A673 (cell line): Measurements from ENCODE around the gene UBAP1L. TPM values are rescaled to one million over a fixed set of nuclear protein-coding genes. Genes with fewer than 3 reads are reported as not detected.

Experiments
- BruUV-seq: library from RNA; stranded (reverse); fragments of 400-500 nt; replicated peaks from 2 replicates; lab custom pipeline; 2021; lab: Mats Ljungman, UMichigan
- CTCF ChIA-PET: fragments of 300-600 bp; sonication (Branson Sonifier 250); formaldehyde crosslinking; loops from one replicate; lab custom pipeline; 2022; ENCODE audit warnings: antibody characterized with exemption; lab: Charles Lee
- POLR2A ChIA-PET: fragments of 300-600 bp; sonication (Branson Sonifier 250); formaldehyde crosslinking; loops from one replicate; lab custom pipeline; 2022; ENCODE audit warnings: antibody characterized with exemption; ENCODE audit not compliant: low non-redundant PET; lab: Charles Lee
- DNase-seq: peaks from one replicate; pipeline ENCODE4 v3.0.0-alpha.2; 2015; ENCODE audit warnings: low spot score
- H3K27ac ChIP-seq: fragments of 200-600 bp; sonication (generic); 2 replicates; pipeline ENCODE4 v1.5.1; 2016; ENCODE audit warnings: mixed run types, low read depth, mild to moderate bottlenecking, mixed read lengths, antibody characterized with exemption, low read length; ENCODE audit not compliant: poor library complexity, severe bottlenecking
- H3K27me3 ChIP-seq: fragments of 200-600 bp; sonication (generic); replicated peaks from 2 replicates; pipeline ENCODE4 v1.6.1; 2017; ENCODE audit warnings: mixed run types, low read depth, mild to moderate bottlenecking, mixed read lengths, antibody characterized with exemption, low read length; ENCODE audit not compliant: insufficient read depth, poor library complexity
- H3K36me3 ChIP-seq: fragments of 200-600 bp; sonication (generic); 2 replicates; pipeline ENCODE4 v1.6.1; 2016; ENCODE audit warnings: mixed run types, mild to moderate bottlenecking, mixed read lengths, antibody characterized with exemption, low read length; ENCODE audit not compliant: insufficient read depth, poor library complexity, severe bottlenecking
- H3K4me1 ChIP-seq: fragments of 200-600 bp; sonication (generic); 2 replicates; pipeline ENCODE4 v1.6.1; 2017; ENCODE audit warnings: mixed run types, mild to moderate bottlenecking, mixed read lengths, antibody characterized with exemption, low read length; ENCODE audit not compliant: insufficient read depth, poor library complexity, severe bottlenecking
- H3K4me3 ChIP-seq: fragments of 200-600 bp; sonication (generic); 2 replicates; pipeline ENCODE4 v1.5.1; 2016; ENCODE audit warnings: low read depth, mixed run types, mild to moderate bottlenecking, mixed read lengths, low read length; ENCODE audit not compliant: poor library complexity, severe bottlenecking
- H3K9me3 ChIP-seq: fragments of 200-600 bp; sonication (generic); 2 replicates; pipeline ENCODE4 v1.6.1; 2016; ENCODE audit warnings: mixed run types, low read depth, mild to moderate bottlenecking, mixed read lengths, antibody characterized with exemption, low read length; ENCODE audit not compliant: poor library complexity, severe bottlenecking
- EZH2 ChIP-seq: fragments of 200-600 bp; sonication (generic); IDR thresholded peaks from 2 replicates; pipeline ENCODE4 v1.6.1; 2017; ENCODE audit warnings: borderline replicate concordance, low read depth, mild to moderate bottlenecking, mixed read lengths, antibody characterized with exemption, low read length; ENCODE audit not compliant: poor library complexity, severe bottlenecking
- intact Hi-C: fragments of 100-400 bp; cut with micrococcal nuclease; formaldehyde crosslinking; loops from one replicate; pipeline ENCODE4 v1.10.0; 2022; ENCODE audit not compliant: unreplicated experiment
- total RNA-seq: library from RNA; stranded (reverse); gene quantifications from 2 replicates; pipeline ENCODE4 v1.2.3, GENCODE V29; 2021
- TF ChIP-seq, protein P1 (sequence below): fragments of 300-800, 200-600 bp; sonication (generic); conservative IDR thresholded peaks from 2 replicates; pipeline ENCODE4 v1.5.1; 2017; ENCODE audit warnings: low read depth, mild to moderate bottlenecking, antibody characterized with exemption, low read length, moderate library complexity, mixed read lengths

Gene UBAP1L
- total RNA-seq, 1 experiment from 2014 or later: 3.9 TPM

GRCh38 chr15:65060641-65061397, 54.2 kb downstream of the UBAP1L start:
- H3K27ac ChIP-seq: no peak overlapping the region
- H3K36me3 ChIP-seq: no peaks in the 10 kb centered on the region
- intact Hi-C loops: no loop called here
- no TSS peak for BruUV-seq
- no peaks in the 10 kb centered on the region for H3K9me3 ChIP-seq
- no peak overlapping the region for H3K4me3 ChIP-seq
- H3K4me1 ChIP-seq: no peaks in the 10 kb centered on the region
- ChIA-PET POLR2A (no interaction called here), CTCF (no interaction called here)
- no peaks in the 10 kb centered on the region for H3K27me3 ChIP-seq
- no peak for TF ChIP-seq EZH2
- TF ChIP-seq, protein P1, sequence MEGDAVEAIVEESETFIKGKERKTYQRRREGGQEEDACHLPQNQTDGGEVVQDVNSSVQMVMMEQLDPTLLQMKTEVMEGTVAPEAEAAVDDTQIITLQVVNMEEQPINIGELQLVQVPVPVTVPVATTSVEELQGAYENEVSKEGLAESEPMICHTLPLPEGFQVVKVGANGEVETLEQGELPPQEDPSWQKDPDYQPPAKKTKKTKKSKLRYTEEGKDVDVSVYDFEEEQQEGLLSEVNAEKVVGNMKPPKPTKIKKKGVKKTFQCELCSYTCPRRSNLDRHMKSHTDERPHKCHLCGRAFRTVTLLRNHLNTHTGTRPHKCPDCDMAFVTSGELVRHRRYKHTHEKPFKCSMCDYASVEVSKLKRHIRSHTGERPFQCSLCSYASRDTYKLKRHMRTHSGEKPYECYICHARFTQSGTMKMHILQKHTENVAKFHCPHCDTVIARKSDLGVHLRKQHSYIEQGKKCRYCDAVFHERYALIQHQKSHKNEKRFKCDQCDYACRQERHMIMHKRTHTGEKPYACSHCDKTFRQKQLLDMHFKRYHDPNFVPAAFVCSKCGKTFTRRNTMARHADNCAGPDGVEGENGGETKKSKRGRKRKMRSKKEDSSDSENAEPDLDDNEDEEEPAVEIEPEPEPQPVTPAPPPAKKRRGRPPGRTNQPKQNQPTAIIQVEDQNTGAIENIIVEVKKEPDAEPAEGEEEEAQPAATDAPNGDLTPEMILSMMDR: no peak
- DNase-seq: no peak

GRCh38 chr15:65059931-65060596, 54.9 kb downstream of the UBAP1L start:
- no TSS peak for BruUV-seq
- no peaks in the 10 kb centered on the region for H3K4me1 ChIP-seq
- H3K27me3 ChIP-seq: no peaks in the 10 kb centered on the region
- POLR2A ChIA-PET: interaction anchor here (0.8 kb wide), 1 partner anchor 29 kb away, joined by 3 read pairs; no protein-coding TSS in a partner anchor
- TF ChIP-seq, protein P1: no peak
- no peak for TF ChIP-seq EZH2
- no peaks in the 10 kb centered on the region for H3K36me3 ChIP-seq
- intact Hi-C loops: no loop called here
- CTCF ChIA-PET: no interaction called here
- H3K4me3 ChIP-seq: no peak overlapping the region
- H3K9me3 ChIP-seq: no peaks in the 10 kb centered on the region
- DNase-seq: no peak
- no peak overlapping the region for H3K27ac ChIP-seq

DNA sequence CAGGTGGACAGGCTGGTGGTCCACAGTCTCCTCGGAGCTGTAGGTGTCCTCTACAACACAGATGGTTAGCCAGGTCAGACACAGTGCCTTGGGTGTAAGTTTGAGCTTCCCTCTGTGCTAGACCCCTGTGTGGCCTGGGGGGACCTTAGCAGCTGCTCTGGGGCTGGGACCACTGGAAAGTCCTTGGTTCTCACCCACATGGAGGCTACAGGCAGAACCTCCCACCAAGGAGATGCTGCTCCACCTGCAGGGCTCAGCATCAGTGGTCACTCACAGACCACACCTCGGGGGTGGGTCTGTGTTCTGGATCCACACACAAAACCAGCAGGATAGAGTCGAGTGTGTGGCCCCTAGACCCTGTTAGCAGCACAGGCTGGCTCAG, 55.6 kb downstream of the UBAP1L start:
- CTCF ChIA-PET: no interaction called here

More for the DNA sequence above, 55.6 kb downstream of the UBAP1L start:
- intact Hi-C loops: no loop called here
- DNase-seq: no peak
- TF ChIP-seq EZH2: no peak
- TF ChIP-seq, protein P1: no peak
- Histone ChIP-seq H3K4me3 (no peak overlapping the region), H3K9me3 (no peaks in the 10 kb centered on the region), H3K27me3 (no peaks in the 10 kb centered on the region), H3K27ac (no peak overlapping the region), H3K36me3 (no peaks in the 10 kb centered on the region), H3K4me1 (no peaks in the 10 kb centered on the region)
- BruUV-seq: no TSS peak
- POLR2A ChIA-PET: interaction anchor here (0.8 kb wide), 1 partner anchor 28 kb away, joined by 3 read pairs; no protein-coding TSS in a partner anchor
